NCI-H2081 treated with DMSO at 0.1 percent for 48 hours (cell line): ENCODE data around the gene GGT7.
A peak's percentile ranks its signal among the peaks of the same experiment; 100 is the strongest.
"Not testable (repeated sequence)": the region's sequence is repeated elsewhere in the genome, so short reads cannot be mapped to it uniquely, and the experiment has no call there.

Experiments used
- DNase-seq: peaks from one replicate; lab custom pipeline; 2025; lab: John Stamatoyannopoulos, UW

GGT7 gene

DNA sequence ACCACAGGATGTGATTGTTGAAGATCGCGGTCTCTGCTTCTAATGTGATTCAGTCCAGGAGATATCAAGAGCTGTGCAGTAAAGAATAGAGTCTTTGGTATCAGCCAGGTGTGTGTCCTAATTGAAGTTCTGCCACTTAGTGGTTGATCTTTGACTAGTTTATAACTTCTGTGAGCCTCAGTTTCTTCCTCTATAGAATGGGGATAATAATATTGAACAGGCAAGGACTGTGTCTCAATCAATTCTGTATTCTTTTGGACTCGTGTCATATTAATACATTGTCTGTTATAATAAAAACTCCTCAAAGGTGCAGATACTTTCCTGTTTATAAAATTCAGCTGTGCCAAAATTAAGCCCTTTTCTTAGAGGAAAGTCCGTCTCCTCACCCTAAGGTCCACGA, 24.1 kb downstream of the GGT7 start:
- no peak for DNase-seq

GRCh38 chr20:34843421-34843820, 29.2 kb downstream of the GGT7 start:
- DNase-seq: no peak

GRCh38 chr20:34842143-34842542, 30.5 kb downstream of the GGT7 start:
- no peak for DNase-seq

GRCh38 chr20:34834459-34834893, 38.2 kb downstream of the GGT7 start:
- peak; percentile 56 for DNase-seq

DNA sequence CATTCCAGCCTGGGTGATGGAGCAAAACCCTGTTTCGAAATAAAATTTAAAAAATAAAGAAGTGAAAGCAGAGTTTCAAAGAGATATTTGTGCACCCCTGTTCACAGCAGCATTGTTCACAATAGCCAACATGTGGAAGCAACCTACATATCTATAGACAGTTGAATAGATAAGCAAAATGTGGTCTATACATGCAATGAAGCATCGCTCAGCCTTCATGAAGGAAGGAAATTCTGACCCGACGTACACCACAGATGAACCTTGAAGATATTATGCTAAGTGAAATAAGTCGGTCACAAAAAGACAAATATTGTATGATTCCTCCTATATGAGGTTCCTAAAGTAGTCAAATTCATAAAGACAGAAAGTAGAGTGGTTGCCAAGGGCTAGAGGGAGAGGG, 40.7 kb downstream of the GGT7 start:
- DNase-seq: no peak

DNA sequence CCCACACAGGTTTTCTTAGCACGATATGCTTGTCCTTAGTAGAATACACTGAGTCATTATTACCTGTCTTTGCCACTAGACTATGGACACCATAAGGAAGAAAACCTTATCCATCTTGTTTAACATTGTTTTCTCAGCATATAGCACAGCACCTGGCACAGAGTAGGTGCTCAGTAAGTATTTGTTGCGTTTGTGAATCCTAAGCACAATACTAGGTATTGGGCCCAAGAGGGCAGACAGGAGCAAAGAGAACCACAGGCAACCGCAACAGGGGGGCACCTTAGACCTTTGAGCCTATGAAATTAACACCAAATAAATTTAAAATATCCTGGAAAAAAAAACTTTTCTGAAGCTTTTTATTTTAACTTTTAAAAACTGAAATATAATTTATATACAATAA, 43.5 kb downstream of the GGT7 start:
- no peak for DNase-seq

DNA sequence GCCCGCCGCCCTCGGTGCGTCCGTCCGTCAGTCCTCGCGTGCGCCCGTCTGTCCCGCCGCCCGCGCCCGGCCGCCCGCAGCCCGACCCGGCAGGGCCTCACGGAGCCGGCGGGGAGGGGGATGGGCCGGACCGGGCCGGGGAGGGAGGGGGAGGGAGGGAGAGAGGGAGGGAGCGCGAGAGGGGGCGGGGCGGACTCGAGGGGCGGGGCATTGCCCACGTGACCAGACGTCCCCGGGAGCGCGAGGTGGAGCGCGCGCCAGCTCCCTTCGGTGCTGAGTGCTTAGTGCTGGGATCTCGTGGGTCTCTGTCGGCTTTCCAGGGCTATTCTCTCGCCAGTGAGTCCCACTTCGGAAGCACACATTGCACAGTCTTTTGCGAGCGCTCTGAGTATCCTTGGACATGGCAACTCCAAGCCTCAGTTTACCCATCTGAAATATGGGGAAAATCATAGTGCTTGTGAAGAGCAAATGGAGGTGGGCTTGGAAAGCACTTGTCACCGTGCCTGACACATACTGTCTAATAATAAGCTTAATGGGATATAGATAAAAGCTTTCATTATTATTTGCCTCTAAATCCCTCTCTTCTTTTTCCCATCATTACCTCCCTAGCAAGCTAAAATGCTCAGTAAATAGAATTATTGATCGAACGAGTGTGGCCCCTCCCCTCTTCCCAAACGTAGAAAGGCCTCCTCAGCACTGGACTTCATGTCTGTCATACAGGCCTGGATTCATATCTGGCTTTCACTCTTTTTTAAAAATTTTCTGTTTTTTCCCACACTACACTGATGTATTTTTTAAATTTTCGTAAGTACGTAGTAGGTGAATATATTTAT, 46.9 kb downstream of the GGT7 start, which contains the start of gene NCOA6:
Gene NCOA6, minus strand, starts transcription at position 122 of the 833 bp plus-strand sequence. CDS start 43,296 bp downstream, outside the sequence.
- peak; percentile 37 for DNase-seq

GRCh38 chr20:34824806-34825529, 47.7 kb downstream of the GGT7 start:
- DNase-seq: no peak

- no peak for DNase-seq
Measured at GRCh38 chr20:34824452-34824805, 48.2 kb downstream of the GGT7 start.

- DNase-seq: no peak
Measured at GRCh38 chr20:34824026-34824425, 48.6 kb downstream of the GGT7 start.

- DNase-seq: no peak
Measured at GRCh38 chr20:34820805-34821578, 51.7 kb downstream of the GGT7 start.

DNA sequence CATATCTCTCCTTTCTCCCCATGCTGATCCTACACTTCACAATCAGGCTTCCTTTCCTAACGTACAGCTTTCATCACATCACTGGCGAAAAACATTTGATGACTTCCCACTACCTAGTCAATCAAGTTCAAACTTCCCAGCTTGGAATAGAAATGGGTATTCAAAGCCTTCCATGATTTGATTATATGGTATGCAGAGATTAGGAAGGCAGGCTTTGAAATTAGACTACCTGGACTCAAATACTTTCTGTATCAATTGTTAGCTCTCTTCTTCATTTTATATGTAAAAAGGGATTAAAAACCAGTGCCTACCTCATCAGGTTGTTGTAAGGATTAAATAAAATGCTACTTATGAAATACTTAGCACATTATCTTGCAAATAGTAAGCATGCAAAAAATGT, 54.9 kb downstream of the GGT7 start:
- no peak for DNase-seq

- no peak for DNase-seq
Measured at GRCh38 chr20:34817072-34817471, 55.6 kb downstream of the GGT7 start.

DNA sequence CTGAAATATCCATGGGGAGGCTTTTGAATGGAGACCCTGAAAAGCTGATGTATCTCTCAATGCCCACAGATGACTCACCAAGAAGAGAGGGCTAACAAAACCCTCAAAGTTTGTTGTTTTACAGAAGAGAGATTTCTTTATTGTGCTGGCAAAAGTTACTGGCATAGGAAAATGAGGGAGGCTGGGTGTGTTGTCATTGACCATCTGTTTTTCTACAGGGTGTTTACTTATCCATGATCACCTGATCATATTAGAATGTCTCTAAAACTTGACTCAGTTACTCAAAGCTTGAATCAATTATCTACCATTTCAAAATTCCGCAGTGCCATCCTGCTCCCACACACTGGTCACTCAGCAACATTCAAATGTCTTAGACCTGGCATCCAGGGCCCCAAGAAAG, 57.0 kb downstream of the GGT7 start:
- no peak for DNase-seq

DNA sequence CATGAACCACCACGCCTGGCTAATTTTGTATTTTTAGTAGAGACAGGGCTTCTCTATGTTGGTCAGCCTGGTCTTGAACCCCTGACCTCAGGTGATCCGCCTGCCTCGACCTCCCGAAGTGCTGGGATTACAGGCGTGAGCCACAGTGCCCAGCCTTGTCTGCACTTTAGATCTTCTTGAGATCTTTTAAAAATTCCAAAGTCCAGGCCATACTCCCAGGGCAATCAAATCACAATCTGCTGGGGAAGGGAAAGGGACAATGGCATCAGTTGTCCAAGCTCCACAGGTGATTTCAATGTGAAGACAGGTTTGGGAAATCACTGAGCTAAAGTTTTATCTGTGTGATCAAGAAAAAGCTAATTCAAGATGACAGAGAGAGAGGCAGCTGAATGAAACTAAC, 64.1 kb downstream of the GGT7 start:
- DNase-seq: no peak

DNA sequence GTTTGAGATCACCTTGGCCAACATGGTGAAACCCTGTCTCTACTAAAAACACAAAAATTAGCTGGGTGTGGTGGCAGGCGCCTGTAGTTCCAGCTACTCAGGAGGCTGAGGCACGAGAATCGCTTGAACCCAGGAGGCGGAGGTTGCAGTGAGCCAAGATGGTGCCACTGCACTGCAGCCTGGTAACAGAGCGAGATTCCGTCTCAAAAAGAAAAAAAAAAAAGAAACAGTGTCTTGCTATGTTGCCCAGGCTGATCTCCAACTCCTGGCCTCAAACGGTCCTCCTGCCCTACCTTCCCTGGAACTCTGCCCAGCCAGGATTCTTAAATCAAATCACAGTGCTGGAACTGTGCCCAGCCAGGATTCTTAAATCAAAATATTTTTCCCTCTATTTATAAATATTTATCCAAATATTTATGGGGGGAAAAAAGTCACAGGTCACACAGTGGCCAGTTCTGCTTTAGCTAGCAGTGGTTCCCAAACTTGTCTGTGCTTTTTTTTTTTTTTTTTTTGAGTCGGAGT, 64.7 kb downstream of the GGT7 start:
- not testable (repeated sequence) for DNase-seq

- DNase-seq: no peak
Measured at GRCh38 chr20:34806255-34806654, 66.4 kb downstream of the GGT7 start.

DNA sequence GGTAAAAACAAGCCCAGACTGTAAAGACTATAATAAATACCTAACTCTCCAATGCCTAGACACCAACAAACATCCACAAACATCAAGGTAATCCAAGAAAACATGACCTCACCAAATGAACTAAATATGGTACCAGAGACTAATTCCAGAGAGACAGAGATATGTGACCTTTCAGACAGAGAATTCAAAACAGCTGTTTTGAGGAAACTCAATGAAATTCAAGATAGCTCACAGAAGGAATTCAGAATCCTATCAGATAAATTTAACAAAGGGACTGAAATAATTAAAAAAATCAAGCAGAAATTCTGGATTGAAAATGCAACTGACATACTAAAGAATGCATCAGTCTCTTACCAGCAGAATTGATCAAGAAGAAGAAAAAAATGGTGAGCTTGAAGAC, 73.8 kb downstream of the GGT7 start:
- DNase-seq: no peak

GRCh38 chr20:34798328-34798727, 74.3 kb downstream of the GGT7 start:
- DNase-seq: no peak

DNA sequence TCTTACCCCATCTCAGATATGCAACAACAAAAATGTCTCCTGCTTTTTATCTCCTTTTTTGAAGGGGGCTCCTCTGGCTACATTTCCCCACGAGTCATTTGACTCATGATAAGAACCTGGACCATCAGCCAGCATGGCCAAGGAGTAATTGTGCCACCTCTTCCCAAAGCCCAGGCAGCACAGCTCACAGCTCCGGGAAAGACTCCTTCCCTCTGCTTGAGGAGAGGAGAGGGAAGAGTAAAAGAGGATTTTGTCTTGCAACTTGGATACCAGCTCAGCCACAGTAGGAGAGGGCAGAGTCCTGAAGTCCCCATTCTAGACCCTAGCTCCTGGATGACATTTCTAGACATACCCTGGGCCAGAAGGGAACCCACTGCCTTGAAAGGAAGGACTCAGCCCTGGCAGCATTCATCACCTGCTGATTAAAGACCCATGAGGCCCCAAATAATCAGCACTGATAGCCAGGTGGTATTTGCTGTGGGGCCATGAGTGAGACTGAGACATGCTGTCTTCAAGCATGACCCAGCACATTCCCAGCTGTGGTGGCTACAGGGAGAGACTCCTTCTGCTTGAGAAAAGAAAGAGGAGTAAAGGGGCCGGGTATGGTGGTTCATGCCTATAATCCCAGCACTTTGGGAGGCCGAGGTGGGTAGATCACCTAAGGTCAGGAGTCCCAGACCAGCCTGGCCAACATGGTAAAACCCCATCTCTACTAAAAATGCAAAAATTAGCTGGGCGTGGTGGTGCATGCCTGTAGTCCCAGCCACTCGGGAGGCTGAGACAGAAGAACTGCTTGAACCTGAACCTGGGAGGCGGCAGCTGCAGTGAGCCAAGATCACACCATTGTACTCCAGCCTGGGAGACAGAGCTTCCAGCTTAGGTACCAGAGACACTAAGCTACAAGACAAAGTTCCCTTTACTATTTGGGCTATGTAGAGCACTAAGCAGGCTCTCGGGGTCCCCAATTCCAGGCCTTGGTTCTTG, 75.4 kb downstream of the GGT7 start:
- no peak for DNase-seq
